AG09319 (cell line): ENCODE results near the gene LARP4B.

Experiments
- DNase-seq: peaks from one replicate; pipeline ENCODE4 v3.0.0-alpha.2; 2010; ENCODE audit warnings: low read depth; ENCODE audit errors: extremely low read depth
- TF ChIP-seq, protein P1 (sequence below): IDR thresholded peaks from 2 replicates; pipeline ENCODE4 v1.5.1; 2011; ENCODE audit warnings: low read depth, mild to moderate bottlenecking, inconsistent platforms, low read length, moderate library complexity

LARP4B gene

DNA sequence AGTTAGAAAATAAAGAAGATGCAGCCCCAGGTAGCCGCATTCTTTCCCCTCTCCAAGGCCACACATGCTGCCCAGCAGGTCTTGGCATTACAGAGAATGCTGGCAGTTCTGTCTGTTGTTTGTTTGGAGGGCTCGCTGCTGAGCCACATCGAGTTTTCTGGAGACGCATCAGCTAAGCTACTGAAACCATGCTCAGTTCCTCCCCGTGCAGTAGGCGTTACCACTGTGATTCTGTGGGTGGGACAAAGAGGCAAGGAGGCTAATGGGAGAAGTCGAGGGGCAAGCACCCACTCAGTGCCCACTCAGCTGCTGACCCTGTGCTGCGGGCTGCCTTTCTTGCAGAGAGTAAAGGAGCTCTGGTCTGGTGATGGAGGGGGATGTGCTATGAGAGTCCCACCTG lies 41.3 kb upstream of the LARP4B start:
- TF ChIP-seq, protein P1, sequence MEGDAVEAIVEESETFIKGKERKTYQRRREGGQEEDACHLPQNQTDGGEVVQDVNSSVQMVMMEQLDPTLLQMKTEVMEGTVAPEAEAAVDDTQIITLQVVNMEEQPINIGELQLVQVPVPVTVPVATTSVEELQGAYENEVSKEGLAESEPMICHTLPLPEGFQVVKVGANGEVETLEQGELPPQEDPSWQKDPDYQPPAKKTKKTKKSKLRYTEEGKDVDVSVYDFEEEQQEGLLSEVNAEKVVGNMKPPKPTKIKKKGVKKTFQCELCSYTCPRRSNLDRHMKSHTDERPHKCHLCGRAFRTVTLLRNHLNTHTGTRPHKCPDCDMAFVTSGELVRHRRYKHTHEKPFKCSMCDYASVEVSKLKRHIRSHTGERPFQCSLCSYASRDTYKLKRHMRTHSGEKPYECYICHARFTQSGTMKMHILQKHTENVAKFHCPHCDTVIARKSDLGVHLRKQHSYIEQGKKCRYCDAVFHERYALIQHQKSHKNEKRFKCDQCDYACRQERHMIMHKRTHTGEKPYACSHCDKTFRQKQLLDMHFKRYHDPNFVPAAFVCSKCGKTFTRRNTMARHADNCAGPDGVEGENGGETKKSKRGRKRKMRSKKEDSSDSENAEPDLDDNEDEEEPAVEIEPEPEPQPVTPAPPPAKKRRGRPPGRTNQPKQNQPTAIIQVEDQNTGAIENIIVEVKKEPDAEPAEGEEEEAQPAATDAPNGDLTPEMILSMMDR, result no peak
- no peak for DNase-seq

DNA sequence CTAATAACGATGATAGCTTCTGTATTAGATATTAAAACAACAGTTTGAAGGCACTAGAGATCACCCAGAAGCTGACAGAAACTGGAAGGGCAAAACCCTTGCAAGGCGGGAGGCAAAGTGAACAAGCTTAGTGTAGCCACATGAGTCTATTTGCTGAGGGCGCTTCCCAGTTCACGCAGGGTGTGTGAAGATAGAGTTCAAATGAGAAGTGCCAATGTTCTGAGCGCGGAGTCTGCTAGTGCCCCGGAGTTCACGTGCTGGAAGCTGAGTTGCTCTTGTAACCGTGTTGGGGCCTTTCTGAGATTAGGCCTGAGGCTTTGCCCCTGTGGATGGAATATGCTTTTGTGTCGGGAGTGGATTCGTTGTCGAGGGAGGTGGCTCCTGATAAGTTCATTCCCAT lies 40.1 kb upstream of the LARP4B start:
- no peak for DNase-seq
- TF ChIP-seq, protein P1, result no peak

DNA sequence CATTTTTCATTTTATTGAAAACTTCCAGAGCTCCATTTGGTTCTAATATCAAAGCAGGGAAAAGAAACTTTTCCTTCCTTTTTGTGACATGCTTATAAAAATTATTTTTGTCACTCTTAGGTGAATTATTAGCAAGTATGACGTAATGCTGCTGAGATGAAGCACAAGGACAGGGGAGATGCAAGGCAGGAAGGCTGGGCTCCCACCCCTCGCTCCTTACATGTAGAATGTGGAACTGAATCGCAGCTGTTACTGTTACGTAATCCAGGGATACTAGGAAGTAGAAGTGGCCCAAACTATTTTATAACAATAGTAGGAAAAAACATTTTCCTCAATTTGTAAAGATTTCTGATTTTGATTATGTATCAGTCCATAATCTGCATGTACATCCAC lies 39.6 kb upstream of the LARP4B start:
- DNase-seq, result no peak
- TF ChIP-seq, protein P1, result no peak

DNA sequence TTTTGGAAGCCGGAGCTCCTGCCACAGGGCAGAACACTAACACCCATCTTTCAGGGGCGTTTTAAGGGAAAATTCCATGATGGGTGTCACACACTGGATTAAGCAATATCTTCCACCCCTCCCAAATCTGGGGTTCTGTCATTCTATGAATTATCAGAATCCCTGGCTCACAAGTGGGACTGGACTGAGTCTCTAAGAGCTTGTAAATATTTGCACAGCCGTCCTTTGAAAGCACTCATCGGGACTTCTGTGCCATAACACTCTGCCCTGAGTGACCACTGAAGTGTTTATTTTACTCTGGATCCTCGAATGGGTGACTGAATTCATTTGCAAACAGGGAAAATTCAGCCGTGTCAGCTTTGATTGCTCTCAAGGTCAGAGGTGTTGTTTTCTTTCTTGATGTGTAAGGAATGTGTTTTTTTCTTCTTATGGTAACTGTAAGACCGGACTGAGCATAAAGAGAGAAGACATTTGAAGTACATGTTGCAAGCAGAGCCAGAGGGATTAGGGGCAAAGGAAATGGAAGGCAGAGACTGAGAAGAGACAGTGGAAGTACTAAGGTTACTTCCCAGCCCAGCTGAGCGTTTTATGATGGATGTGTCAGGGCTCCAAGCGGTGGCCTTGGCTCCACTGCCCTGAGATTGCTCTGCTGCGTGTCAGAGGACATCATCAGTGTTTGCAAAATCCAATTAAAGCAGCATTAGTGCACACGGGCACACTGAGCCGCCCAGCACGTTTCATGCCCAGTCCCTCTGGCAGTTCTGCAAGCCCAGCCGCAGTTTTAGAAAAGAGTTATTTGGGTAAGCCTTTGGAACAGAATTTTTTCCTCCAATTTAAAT lies 39.0 kb upstream of the LARP4B start:
- DNase-seq, result no peak
- TF ChIP-seq, protein P1, result no peak

DNA sequence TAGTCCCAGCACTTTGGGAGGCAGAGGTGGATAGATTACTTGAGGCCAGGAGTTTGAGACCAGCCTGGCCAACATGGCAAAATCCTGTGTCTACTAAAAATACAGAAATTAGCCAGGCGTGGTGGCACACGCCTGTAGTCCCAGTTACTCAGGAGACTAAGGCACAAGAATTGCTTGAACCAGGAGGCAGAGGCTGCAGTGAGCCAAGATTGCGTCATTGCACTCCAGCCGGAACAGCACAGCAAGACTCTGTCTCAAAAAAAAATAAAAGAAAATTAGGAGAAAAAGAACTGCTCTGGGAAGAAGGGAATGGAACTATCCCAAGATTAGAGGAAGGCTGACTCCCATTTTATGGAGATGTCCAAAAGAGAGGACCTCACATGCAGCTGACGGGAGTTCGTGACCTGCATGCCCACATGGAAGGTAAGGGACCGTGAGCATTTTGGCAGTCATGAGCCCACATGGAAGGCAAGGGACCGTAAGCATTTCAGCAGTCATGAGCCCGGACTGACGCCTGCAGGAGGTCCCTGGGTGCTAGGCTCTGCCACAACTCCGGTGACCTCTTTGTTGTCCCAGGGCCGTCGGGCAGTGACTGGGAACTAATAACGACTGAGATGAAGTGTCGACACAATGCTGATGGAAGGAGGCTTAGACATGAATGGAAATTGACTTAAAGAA lies 38.1 kb upstream of the LARP4B start:
- TF ChIP-seq, protein P1, result no peak
- no peak for DNase-seq

DNA sequence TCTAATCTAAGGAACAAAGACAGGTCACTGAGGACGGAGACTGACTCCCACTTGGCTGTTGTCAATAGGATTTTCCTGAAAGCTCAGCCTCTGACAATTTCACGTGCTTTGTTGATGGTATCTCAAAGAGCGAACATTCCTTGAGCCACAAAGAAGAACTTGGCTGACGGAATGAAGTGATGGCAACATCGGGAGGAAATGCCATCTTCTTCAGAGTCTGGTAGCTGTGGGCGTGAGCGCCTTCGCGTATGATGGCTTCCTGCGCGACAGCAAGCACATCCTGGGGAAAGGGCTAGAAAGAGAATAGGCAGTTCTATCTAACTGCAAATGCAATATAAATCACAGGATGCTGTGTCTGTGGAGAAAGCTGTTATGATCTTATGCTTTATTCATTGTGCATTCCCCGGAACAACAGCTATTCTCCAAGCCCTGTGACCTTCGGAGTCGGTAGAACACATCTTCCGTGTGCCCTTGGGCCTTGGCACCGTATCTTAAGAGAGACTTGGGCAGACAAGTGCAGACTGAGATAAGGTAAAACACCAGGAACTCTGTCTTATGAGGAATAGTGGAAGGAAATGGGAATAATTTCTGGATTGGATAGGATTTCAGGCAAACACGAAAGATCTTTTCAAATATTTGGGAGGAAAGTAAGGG lies 37.2 kb upstream of the LARP4B start:
- DNase-seq, result no peak
- TF ChIP-seq, protein P1, result no peak
